NCI-H1436 treated with DMSO at 0.1 percent for 48 hours (cell line): ENCODE results near the gene ADAM8.
"Not testable (repeated sequence)": the region's sequence is repeated elsewhere in the genome, so short reads cannot be mapped to it uniquely, and the experiment has no call there.

ENCODE experiments used
- DNase-seq: peaks from one replicate; lab custom pipeline; 2025; lab: John Stamatoyannopoulos, UW

The ADAM8 gene

DNA sequence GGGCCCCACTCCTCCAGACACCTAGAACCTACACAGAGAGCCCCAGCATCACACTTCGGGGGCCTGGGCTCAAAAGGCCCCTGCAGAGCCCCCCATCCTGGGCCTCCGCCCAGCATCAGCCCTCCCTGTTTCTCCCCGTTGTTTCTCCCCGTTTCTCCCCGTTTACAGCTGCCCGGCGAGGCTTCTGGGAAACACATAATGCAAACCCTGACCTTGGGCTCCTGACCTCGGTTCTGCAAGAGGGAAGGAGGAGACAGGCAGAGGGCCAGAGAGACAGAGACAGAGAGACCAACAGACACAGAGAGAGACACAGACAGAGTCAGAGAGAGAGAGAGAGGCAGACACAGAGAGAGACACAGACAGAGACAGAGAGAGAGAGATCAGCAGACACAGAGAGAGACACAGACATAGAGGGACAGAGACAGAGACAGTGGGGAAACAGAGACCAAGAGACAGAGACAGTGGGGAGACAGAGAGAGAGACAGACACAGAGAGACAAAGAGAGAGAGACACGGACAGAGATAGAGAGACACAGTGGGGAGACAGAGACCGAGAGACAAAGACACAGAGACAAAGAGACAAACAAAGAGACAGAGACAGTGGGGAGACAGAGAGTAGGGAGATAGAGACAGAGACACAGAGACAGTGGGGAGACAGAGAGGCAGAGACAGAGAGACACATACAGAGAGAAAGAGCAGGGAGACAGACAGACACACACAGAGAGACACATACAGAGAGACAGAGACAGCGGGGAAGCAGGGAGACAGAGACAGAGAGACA, 26.5 kb downstream of the ADAM8 start:
- no peak for DNase-seq

DNA sequence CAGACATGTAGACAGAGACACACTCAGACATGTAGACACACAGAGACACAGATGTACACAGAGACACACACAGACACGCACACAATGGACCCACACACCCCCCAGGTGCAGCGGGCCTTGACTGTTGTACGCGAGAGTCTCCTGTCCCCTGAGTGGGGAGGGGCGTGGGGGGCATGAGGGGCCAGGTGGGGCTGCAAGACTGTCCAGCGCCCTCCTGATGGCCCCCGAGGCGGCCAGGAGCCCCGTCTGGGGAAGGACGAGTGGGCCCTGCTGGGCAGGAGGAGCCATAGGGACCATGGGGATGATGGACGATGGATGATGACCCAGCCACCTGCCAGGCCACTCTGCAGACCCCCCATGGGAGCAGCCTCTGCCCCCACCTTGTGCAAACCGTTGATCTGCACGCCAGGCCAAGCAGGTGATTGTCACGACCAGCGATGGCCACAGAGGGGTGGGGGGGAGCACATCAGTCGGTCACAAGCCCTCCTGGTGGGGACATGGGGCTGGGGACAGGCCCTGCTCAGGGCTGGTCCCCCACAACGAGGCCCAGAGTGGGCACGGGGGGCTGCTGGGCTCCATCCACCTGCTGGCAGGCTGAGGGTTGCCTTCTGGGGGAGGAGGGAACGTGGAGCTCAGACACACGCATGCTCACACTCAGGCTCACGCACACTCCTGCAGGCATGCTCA, 27.4 kb downstream of the ADAM8 start:
- no peak for DNase-seq

DNA sequence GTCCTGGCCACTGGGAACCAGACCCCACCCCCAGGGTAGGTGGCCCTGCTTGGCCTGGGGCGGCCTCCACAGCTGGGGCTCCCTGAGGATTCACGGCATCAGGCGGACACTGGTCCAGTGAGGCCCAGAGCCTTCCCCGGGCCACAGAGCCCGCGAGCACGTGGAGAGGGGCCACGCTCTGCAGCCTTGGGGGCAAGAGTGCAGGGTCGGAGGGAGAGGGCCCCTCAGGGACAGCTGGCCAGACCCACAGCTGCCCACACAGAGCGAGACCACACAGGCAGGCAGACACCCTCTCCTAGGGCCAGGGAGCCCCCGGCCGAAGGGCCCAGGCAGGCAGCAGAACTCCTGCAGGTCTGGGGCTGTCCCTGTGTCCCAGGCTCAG, 28.3 kb downstream of the ADAM8 start:
- DNase-seq = no peak

DNA sequence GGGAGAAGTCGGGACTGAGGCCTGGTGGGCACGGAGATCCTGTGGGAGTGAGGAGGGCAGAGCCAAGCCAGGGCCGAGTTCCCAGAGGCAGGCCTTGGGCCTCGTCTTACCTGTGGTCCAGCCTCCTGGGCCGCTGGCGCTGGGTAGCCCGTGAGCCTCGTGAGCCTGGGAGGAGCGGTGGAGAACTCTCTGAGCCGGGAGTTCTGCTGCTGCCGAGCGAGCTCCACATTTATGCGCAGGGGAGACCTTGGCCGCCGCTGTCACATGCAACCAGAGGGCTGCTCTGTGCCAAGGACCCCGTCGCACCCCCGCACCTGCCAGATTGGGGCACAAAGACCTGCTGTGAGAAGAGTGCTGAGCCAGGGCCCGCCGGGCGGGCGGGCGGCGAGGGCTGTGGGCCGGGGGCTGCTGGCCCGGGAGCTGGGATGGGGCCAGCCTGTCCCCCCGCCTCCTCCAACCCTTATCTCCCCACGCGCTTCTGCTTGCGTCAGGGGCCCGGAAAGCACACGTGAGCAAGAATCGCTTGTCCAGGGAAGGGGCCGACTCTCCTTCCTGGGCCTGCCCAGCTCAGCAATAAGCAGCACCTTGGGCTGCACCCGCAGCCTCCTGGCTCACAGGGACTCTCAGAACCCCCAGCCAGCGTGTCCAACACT, 28.9 kb downstream of the ADAM8 start:
- no peak for DNase-seq

DNA sequence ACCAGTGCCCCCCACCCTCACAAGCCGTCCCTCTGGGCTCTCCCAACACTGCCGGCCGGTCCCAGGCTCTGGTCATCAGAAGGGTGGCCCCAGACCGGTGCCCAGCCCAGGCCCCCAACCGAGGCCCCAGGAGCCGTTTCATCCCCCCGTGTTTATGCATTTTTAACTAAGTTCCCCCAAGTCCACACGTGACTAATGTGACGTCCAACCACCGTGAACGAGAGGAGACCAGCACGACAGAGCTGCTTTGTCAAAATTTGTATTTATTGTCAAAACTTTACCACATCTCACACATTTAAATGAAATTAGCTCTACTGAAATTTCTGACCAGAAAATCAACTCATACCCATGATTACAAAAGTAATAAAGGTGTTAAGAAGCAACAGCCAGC, 30.4 kb downstream of the ADAM8 start:
- DNase-seq = no peak

DNA sequence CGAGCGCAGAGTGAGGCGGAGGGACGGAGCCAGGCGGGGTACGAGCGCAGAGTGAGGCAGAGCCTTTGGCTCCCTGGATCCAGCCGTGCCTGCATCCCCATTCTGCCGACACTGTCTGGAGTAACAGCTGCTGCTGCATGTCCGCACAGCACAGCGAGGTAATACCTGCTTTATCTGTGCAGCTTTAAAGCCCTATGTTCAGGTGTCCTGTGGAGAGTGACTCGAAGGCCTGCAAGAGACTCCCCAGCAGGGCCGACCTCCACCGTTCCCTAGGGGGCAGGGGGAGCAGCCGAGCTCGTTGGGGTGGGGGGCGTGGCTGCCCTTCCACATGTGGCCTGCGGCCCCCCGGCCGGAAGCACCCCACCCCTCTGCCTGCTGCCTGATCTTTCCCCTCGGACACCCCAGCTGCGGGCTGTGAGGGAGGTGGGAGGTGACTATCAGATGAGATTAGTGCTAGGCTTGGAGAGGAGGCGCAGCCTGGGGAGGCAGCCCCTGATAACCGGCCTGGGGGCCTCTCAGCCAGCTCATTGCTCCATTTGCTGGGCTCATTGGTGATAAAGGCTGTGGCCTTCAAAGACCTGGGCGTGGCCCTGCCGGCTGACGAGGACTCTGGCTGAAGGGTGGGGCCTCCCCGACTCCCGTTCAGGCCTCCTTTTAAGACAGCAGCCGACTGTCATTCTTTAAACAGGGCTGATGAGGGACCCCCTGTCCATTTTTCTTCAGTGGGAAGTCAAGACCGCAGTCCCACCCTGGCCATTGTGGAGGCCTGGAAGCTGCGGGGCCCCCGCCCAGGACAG, 31.0 kb downstream of the ADAM8 start:
- no peak for DNase-seq

DNA sequence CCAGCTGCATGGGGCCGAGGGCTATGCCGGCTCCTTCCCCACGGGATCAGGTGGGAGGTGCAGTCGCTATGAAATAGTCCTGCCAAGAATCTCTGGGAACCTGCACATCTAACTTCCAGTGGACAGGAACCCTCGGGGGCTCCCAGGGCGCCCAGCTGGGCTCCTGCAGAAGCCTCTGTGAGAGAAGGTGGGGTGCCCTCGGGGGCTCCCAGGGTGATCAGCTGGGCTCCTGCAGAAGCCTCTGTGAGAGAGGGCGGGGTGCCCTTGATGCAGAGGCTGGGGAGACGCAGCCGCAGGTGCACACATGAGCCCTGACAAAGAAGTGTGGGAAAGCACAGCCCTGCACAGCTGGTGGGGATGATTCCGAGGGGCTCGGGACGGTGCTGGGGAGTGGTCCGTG, 33.1 kb downstream of the ADAM8 start:
- no peak for DNase-seq

DNA sequence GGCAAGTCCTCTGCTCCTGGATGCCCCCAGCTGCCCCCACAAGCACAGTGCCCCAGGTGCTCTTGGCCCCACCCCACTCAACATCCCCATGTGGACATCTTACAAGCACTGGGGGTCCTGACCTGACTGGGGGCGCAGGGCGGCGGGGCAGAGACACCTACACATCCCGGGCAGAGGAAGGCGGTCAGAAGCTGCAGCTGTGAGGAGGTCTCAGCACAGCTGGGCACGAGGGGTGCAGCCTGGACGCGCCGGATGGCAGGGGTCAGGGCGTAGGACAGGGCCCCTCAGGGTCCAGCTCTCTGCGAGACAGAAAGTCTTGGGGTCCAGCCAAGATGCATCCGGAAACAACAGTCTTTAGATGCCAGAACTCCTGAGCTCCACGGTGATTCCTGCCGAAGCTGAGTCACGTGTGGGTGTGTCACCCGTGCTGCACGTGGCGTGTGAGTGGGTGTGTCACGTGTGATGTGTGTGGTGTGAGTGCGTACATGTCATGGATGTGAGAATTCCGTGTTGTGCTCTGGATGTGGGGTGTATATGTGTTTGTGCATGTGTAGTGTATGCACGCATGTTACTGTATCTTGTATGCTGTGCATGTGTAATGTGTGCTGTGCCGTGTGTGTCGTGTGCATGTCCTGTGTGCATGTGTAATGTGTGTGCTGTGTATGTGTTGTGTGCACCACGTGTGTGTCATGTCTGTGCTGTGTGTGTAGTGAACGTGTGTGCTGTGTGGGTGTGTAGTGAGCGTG, 33.9 kb downstream of the ADAM8 start:
- DNase-seq = no peak

DNA sequence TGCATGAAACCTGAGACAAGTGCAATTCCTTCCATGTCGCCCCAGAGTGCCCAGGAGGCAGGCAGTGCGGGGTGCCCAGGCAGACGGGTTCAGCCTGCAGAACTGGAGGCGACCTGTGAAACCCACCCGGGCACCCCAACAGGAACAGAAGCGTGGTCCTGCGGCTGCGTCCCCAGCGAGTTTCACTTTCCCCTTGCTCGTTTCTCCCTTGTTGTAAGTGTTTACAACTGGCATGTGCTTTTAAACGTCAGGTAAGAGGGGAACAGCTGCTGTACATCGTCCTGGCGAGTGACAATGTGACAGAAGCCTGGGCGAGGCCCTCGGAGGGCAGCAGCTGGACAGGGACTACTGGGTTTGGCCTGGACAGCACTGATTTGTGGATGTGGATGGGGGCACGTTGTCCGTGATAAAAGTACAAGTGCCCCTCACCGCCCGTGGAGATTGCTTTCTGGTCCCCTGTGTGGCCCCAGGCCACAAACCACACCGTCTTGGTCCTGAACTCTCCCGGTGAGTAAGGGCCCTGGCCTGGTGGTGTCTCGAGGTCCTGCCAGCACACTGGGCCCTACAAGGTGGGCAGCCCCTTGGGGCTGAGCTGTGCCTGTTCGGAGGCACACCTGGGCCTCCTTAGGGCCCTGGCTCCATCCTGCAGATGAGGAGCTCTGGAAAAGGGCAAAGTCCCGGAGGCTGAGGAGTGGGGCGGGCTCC, 35.0 kb downstream of the ADAM8 start:
- no peak for DNase-seq

DNA sequence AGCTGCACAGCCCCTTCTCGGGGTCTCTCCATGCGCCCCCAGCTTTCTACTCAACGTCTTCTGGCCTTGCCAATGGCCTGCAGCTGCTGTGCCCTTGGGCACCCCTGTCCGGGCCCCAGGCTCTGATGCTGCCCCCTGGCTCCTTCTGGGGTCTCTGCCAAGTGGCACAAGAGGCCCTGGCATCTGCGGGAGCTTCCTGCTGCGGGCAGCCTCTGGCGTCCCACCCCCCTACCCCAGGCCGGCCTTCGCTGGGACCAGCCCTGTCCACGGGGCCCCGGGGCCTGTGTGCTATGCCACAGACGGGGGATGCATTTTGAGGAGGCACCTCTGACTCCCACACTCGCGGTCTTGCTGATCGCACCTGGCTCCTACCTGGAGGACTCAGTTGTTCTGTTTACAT, 36.7 kb downstream of the ADAM8 start:
- no peak for DNase-seq

DNA sequence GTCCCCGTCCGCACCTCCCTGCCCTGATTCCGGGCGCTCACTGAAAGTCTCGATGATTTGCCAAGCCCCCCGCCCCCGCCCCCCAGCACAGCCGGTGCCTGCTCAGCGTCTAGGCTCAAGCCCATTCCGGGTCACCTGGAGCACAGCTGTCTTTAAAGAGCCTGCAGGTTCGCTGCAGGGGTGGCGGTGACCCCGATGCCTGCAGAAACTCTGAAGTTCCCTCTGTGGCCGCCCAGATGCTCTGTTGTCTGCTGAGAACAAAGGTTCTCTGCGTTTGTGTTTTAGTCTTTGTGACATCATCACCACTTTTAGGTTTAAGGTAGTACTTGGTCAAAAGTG, 38.2 kb downstream of the ADAM8 start:
- no peak for DNase-seq

DNA sequence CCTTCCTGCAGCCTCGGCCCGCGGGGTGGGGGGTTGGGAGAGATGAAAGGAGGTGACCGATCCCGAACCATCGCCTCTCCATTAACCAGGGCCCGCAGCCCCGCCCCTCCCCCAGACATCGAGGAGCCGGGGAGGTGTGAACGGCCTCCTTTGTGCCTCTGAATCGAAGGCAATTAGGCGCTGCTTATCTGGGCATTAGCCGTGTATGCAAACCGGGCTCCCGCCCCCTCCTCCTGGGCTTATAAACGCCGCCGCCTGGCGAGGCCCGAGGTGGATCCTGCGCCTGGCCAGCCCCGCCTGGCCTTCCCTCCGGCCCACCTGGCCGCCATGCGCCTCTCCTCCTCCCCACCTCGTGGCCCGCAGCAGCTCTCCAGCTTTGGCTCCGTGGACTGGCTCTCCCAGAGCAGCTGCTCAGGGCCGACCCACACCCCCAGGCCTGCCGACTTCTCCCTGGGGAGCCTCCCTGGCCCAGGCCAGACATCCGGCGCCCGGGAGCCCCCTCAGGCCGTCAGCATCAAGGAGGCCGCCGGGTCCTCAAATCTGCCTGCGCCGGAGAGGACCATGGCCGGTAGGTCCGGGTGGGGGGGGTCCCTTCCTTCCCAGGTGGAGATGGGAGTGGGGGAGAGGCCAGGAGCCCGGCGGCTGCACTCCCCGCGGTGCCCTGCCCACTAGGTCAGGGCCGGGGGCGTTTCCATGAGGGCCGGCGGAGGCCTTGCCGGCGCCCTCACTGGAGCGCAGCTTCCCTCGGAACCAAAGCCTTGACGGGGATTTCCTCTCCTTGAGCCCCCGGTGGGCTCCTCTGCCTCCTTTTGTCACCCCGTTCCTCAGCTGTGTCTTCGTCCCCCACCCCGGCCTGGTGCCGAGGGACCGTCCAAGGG, 38.8 kb downstream of the ADAM8 start, which contains the start of gene VENTX:
Gene VENTX (plus strand): TSS at position 268 of the 878 bp plus-strand sequence. CDS start 60 bp downstream, at position 328.
- no peak for DNase-seq

DNA sequence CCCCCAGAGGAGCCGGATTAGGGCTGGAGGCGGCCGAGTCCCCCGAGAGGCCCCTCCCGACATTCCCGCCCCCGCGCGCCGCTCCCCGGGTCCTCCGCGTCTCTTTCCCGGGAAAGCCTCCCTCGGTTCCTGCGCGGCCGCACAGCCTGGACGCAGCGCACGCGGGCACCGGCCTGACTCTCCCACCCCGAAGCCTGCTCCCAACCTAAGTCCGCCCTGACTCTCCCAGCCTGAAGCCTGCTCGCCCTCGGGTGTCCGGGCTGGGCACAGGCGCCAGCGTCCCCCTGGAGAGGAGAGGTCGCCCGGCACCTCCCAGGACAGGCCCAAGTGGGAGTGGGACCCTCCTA, 39.5 kb downstream of the ADAM8 start:
- no peak for DNase-seq

DNA sequence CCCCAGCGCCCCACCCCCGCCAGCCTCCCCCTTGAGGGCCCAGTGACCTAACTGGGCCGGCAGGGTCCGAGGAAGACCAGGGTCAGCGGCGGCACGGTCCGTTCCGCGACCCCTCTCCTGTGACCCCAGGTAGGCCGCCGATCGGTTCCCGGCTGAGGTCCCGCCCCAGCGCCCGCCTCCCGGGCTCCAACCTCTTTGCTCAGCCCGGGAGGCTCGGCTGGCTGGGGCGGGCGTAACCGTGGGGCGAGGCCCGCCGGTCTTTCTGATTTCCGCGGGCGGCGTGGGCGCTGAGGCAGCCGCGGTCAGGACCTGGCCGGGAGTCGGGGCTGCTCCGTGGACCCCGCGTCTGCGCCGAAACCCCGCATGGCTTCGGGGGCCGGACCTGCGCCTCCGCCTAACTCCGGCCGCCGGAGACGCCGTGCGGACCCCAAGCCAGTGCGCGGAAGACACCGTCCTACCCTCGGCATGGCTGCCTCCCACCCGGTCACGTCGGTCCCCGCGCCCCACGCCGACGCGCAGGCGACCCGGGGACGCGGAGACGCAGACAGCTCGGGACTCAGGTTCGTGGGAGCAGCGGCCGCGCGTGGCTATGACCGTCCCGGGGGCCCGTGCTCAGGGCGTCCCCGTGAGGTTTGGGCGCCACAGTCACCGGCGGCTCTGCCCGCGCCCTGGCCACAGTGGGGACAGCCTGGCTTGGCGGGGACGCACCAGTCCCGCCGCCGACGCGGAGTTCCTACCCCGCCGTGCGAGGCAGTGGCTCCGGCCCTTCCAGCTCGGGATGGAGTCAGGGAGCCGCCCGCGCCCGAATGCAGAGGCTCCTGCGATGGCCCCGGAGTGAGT, 40.0 kb downstream of the ADAM8 start:
- DNase-seq = no peak

DNA sequence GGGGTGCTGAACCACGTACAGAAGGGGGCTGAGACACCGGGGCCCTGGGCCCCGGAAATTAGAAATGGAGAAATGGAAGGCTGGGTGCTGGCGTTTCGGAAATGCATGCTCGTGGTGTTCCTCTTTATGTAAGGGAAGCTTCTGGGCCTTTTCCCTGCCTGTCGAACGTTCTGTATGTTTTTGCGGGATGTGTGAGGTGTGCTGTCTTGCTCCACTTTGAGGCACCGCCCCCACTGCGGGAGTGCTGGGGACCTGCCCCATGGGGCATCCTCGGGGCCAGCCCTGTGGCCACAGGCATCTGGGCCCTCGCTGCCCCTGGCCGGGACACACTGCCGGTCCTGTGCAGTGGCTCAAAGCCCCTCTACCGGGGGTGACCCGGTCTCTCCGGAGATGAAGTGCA, 40.7 kb downstream of the ADAM8 start:
- DNase-seq = no peak

DNA sequence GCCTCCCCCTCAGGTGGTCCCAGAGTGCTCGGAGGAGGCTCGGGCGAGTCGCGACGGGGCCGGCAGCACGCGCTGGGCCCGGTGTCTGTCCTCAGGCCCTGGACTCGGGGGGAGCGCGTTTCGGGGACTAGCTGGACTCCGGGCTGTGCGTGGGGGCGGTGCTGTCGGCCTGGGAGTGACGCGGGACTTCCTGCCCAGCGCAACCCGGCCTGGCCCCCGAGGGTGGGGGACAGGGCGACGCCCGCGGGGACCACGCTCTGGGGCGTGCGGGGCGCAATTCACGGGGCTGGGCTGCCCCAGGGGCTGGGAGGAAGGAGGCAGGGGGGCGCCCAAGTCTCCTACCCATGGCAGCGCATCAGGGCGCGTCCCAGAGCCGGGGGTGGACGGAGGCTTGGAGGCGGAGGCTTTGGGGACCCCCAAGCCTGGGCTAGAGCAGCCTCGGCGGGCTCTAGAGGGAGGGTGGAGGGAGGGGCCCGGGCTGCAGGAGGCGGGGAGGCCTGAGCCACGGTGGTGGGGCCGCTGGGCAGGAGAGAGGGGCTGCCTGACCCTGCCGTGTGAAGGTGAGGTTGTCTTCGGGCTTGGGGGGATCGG, 41.3 kb downstream of the ADAM8 start:
- DNase-seq = no peak

DNA sequence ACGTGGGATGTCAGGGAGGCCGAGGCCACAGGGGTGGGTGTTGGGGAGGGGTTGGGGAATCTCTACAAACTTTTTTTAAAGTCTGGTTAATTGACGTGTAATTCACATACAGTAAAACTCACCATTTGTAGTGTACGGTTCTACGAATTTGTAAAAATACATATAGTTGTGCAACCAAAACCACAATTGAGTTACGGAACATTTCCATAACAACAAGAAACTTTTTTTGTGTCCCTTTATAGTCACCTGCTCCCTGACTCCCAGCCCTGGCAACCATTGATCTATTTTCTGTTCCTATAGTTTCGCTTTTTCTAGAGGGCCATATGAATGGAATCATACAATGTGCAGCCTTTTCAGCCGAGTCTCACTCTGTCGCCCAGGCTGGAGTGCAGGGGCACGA, 41.9 kb downstream of the ADAM8 start:
- DNase-seq = not testable (repeated sequence)

DNA sequence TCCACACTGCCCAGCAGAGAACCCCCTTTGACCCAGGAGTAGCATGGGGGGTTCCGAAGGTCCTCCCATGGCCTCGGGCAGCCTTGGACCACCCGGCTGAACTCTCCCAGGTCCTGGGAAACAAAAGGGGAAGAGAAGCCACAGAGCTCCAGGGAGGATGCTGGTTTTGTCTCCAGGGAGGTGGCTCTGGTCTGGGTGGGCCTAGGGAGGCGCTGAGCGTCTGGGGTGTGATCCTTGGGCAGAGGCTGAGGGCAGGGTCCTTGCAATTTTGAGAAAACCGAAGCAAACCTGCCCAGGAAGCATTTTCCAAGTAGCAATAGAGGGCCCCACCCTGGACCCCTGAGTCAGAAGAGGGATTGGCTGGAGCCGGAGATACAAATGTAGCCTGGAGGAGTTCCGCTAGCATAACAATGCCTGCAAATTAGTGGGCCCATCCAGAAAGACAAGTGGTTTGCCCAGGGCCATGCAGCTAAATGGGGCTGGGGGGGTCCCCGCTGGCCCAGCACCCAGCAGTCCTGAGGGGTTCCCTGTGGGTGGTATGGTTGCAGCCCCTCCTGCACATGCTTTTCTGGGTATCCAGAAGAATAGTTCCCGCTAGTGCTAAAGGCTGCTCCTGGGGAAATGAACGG, 44.6 kb downstream of the ADAM8 start:
- DNase-seq = no peak
